SHP77 treated with DMSO at 0.1 percent for 48 hours (cell line): ENCODE data around the gene MARCHF2.

Experiments used
- DNase-seq: peaks from one replicate; lab custom pipeline; 2025; lab: John Stamatoyannopoulos, UW

MARCHF2 gene

DNA sequence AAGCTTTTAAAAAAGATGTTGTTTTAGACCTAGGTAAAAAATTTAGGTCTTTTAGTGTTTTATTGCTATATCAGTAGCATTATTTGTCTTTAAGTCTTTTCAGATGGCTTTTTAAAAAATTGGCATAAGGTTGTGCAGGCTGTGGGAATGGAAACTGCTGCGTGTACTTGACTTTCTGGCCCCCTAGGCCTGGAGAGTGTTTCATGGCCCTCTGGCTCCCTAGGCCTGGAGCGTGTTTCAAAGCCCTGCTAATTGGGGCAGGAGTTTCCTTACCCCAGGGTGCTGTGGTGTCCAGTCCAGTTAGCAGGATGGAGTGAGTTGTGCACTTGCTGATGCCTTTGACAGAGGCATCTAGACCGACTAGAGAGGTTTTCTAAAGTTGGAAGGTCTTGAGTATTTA, 65.5 kb downstream of the MARCHF2 start:
- no peak for DNase-seq

GRCh38 chr19:8481201-8481600, 68.1 kb downstream of the MARCHF2 start:
- DNase-seq = no peak

DNA sequence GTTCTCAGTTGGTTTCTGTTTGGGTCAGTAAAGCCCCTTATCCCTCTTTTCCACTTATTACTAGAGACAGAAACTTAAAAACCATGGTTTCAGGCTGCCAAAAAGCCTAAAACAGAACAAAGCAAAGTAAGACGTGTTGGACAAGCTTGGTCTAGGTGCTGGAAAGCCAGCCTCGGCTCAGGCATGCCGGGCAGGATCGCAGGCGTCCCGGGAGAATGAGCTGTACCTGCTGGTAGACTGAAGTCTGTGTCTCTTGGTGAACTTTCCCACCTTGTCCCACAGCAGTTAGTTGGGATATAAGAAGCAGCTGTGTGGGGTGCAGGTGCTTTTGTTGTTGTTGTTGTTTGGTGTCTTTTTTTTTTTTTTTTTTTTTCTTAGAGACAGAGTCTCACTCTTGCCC, 68.5 kb downstream of the MARCHF2 start:
- DNase-seq = no peak

DNA sequence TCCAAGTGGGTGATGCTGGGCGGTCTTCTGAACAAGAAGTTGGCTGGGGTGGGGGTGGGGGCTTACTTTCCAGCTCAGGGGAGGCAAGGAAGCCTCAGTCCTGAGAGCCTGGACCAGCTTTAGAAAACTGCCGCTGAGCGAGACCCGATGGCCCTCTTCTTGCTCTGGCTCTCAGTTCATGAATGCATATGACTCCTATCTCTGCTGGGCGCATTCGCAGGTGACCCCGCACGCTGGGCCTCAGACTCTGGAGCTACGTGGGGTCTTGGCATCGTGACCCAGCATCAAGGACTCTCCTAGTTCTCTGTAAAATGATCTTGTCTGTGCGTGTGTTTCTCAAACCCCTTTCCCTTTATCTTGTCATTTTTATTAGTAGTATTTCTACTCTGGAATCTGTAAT, 69.6 kb downstream of the MARCHF2 start:
- DNase-seq = no peak

- DNase-seq = no peak
These were observed 70.1 kb downstream of the MARCHF2 start for GRCh38 chr19:8483165-8483564.

- DNase-seq = no peak
These were observed 71.3 kb downstream of the MARCHF2 start for GRCh38 chr19:8484331-8484894.

GRCh38 chr19:8485561-8486371, 72.7 kb downstream of the MARCHF2 start:
- DNase-seq = no peak

- DNase-seq = no peak
These were observed 73.6 kb downstream of the MARCHF2 start for GRCh38 chr19:8486661-8487136.

GRCh38 chr19:8487137-8487851, 74.2 kb downstream of the MARCHF2 start:
- DNase-seq = no peak

DNA sequence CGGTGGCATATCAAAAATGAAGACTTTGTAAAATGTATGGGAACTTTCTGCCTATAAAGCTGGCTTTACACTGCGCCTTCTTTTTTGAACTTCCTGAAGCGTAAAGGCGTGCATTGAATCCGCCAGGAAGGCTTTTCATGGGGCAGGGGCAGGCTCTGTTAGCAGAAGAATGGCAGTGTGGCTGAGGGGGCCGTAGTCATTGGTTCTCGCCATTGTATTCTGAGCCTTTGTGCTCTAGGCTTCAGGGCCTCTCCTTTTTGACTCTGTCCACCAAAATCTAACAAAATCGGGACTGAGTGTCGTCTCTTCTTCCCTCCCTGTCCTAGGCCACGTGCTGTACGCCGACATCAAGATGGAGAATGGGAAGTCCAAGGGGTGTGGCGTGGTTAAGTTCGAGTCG, 75.3 kb downstream of the MARCHF2 start:
- no peak for DNase-seq
